Activated CD4-positive, alpha-beta T cell treated with anti-CD3 and anti-CD28 coated beads, Interleukin-2, amount 50 U/mL, for 24 hours (primary cell): ENCODE measurements around the gene SORBS1.
"Not testable (repeated sequence)": the region's sequence is repeated elsewhere in the genome, so short reads cannot be mapped to it uniquely, and the experiment has no call there.

Source experiments
- DNase-seq, 2 donors: peaks; one replicate each; pipeline ENCODE4 v3.0.0-alpha.2; 2020; ENCODE audit warnings: low read depth in 1 of 2, low spot score in 1 of 2

SORBS1 gene

DNA sequence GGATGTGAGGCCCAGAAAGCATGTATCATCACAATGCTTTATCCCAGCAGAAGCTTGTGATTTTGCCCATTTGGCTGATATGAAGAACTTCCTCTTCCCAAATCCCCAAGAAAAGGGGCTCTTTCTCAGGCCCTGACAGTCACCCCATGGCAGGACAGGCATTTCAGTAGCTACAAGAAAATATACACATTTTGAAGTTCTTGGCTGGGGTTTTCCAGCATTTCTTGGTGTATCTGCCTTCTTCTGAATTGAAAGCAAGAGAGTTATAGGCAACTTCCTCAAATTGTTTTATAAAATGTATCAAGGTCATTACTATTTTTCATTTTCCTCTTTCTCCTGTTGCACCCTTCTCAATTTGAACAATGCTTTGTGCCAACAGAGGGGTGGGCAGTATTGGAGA, 207.1 kb downstream of the SORBS1 start:
- DNase-seq, result no peak

DNA sequence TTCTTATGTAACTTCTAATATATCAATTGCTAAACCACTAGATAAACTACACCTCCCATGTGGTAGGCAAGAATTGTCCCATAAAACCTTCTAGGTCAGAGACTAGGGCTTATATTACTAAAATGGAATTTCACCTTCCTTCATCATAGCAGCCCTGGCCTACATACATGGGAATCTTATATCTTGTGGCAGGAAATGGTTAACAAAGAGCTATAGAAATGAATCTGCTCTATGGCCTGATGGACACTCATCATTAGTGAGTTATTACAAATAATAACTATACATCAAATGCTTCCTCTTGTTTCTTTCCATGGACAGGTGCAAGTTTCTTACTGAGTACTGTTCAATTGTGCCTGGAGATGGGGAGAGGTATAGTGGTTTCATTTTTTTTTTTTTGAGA, 208.0 kb downstream of the SORBS1 start:
- no peak for DNase-seq

GRCh38 chr10:95352684-95353083, 208.5 kb downstream of the SORBS1 start:
- no peak for DNase-seq

DNA sequence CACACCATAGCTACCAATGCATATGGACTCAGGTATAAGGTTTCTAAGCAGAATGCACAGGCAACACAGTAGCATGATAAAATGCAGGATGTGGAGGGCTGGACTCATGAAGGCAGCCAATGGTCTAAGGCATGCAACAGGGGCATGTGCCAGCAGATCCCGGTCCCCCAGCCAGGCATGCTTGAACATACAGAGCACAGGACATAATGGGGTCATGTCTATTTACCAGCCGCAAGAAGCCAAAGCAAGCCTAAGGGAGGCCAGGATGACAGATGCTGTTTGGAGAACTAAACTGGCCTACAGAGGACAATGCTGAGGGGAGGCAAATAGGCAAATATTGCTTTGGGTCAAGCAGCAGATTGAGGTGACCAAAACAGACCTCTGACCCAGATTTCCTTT, 210.3 kb downstream of the SORBS1 start:
- no peak for DNase-seq

- DNase-seq, result no peak
Observed at GRCh38 chr10:95350219-95350829, 210.8 kb downstream of the SORBS1 start.

DNA sequence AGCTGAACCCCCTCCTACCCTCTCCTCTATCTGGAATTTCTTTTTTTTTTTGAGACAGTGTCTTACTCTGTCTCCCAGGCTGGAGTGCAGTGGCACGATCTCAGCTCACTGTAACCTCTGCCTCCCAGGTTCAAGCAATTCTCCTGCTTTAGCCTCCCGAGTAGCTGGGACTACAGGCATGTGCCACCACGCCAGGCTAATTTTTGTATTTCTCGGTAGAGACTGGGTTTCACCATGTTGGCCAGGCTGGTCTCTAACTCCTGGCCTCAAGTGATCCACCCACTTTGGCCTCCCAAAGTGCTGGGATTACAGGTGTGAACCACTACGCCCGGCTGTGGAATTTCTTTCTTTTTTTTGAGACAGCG, 213.8 kb downstream of the SORBS1 start:
- DNase-seq, result not testable (repeated sequence)

GRCh38 chr10:95346715-95347401, 214.3 kb downstream of the SORBS1 start:
- no peak for DNase-seq

DNA sequence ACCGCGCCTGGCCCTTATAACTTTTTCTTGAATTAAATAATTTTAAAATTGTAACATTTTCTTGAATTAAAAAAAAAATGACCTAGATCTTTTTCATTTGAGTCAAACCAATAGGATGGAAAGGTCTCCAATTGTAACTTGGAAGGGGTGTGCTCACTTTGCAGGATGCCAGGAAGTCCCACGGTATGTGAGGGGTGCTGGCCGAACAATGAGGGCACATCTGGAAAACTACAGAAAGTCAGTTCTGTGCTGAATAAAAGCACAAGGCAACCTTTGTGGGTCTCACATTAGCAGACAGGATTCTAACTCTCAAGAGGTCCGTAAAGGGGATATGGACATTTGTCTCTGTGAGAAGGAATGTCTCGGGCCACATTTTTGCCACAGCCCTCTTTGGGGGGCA, 217.6 kb downstream of the SORBS1 start:
- DNase-seq, result no peak

DNA sequence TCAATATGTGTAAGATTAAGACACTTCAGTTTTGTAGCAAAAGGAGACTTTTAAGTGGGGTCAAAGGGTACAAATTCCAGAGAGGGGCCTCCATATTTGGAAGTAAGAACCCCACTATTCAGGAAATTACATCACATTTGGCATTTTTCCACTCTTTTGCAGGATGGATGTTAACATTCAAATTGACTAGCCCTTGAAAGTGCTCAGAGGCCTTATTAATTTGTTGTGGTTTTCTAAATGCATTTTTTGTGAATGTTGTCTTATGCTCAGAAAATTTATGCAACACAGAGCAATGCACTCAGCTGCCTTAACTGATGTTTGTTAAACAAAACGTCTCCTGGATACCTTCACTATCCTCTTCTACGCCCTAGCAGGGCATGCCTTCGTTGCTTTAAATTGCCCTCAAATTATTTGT, 219.4 kb downstream of the SORBS1 start:
- no peak for DNase-seq

- no peak for DNase-seq
Observed at GRCh38 chr10:95339863-95340262, 221.3 kb downstream of the SORBS1 start.

DNA sequence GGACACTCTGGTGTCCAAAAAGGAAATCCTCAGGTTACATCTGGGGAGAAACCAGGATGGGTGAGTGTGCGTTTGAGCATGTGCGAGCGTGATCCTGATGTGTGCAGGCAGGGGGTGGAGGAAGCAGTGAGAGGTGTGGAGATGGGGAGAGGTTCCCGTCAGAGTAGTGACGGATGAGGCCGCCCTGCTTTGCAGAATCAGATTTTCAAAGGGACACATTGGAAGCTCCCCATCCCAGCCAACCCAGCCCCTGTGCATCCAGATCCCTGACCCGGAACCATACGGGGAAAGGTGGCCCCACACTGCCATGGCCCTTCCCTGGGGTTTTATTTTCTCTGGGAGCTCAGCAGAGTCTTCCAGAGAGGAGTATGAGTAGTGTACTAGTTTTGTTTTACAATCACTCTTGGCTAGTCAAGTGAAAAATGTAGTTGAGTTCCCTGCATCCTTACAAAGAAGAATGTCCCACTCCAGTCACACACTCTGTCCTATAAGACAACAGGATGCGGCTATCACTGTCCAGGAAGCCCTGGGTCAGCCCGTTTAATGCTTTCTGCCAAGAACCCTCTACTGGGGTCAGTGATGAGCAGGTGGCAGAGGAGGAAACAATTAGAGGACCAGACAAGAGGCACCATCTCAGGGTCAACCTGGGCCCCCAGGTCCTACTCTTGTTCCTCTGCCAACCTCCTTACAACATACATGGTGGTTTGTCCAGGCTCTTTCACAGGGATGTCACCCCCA, 223.6 kb downstream of the SORBS1 start:
- DNase-seq, result no peak

DNA sequence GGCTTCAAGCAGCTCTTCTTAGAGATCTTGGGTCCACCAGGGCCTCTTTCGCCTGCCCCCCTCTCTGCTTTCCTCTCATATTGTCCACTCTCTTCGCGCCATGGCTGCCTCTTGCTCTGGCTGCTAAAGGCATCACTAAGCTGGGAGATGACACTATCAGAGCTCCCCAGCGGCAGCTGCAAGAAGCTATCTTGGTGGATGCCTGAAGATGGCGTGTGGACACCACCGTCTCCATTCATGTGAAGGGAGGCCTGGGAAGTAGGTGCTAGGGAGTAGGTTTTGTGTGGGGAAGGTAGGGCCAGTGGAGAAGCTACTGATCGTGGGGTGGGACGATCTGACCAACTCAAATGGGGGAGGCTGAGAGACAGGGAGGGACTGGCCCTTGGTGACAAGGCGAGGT, 224.5 kb downstream of the SORBS1 start:
- DNase-seq, result no peak

GRCh38 chr10:95335933-95336699, 225.1 kb downstream of the SORBS1 start:
- DNase-seq, result no peak

DNA sequence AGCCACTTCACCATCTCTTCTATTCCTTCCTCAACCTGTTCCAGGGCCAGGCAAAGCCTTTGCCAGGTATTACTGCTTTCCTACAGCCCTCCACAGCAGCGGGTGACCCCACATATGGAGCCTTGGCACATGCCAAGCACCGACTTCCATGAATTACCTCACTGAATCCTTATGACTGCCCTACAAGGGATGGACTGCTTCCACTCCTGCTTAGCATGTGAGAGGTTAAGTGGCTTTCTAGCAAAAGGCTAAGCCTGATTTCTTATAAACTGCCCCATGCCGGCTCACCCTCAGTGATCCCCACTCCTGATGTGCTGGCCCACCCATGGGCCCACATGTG, 226.4 kb downstream of the SORBS1 start:
- no peak for DNase-seq

GRCh38 chr10:95333997-95334804, 227.0 kb downstream of the SORBS1 start:
- no peak for DNase-seq

GRCh38 chr10:95332666-95333249, 228.4 kb downstream of the SORBS1 start:
- DNase-seq, result no peak

DNA sequence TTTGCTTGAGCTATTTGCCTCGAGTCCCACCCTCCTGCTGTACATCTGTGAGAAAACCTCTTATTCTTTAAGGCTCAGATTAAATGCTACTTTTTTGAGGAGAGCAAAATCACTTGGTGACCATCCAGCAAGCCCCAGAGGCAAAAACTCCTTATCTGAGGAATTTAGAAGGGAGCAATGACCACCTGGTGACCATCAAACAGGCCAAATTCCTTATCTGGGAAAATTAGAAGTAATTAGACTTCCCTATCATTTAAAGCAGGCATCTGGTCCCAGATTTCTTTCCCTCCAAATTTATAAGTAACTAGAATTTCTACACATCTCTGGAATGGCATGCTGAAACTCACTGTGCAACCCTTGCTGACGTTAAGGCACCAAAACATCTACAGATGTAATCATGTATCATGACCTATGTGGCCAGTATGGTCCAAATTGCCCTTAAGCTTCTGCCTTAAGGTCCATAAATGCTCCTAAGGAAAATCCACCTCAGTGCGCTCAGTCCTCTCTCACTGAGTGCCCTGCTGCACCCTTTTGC, 229.5 kb downstream of the SORBS1 start:
- DNase-seq, result no peak

GRCh38 chr10:95330966-95331453, 230.2 kb downstream of the SORBS1 start:
- DNase-seq, result no peak

DNA sequence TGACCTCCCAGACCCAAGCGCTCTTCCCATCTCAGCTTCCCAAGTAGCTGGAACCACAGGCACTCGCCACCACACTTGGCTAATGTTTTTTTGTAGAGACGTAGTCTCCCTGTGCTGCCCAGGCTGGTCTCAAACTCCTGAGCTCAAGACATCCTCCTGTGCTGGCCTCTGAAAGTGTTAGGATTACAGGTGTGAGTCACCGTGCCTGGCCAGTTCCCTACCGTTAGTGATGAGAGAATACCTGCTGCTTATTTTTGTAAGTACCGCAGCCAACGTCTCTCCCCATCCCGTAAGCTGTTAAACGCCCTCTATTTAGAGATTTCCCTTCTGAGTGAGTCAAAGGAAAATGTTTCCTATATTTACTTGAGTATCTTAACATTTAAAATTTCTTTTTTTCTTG, 231.9 kb downstream of the SORBS1 start:
- no peak for DNase-seq

DNA sequence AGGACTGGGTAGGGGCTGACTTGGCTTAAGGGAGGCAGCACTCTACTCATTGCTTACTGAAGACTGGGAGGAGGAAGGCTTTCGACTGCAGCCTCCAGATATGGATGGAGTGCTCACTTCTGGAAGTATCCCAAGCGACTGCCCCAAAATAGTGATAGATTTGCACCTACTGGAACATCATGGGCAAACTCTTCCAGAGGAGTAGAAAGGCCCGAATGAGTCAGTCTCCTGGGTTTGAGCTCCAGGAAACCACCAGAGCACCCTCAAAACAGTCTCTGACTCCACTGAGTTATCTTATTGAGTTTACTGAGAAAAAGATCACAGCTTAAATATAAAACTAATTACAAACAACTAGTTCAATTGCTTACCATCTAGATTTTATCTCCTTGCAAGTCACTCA, 233.2 kb downstream of the SORBS1 start:
- no peak for DNase-seq
